Keratinocyte (primary cell): ENCODE results near the gene RFX3. TPM values are rescaled to one million over a fixed set of nuclear protein-coding genes. Genes with fewer than 3 reads are reported as not detected.

Source experiments
- DNase-seq: peaks from one replicate; pipeline ENCODE4 v3.0.0-alpha.2; 2011; ENCODE audit warnings: low read depth, missing footprints, low spot score
- FAIRE-seq: peaks from 2 replicates; lab custom pipeline; 2011; peaks lifted over from hg19 to GRCh38; lab: Jason Lieb, UNC
- H2AFZ ChIP-seq: 2 replicates; pipeline ENCODE4 v1.6.0; 2012; ENCODE audit warnings: low read length, control low read depth, inconsistent platforms; ENCODE audit not compliant: control insufficient read depth
- H3K27ac ChIP-seq: 2 replicates; pipeline ENCODE4 v1.5.1; 2011; ENCODE audit warnings: low read length; ENCODE audit not compliant: control insufficient read depth, insufficient read depth
- H3K27me3 ChIP-seq: 3 replicates; pipeline ENCODE4 v1.6.0; 2011; ENCODE audit warnings: low read length; ENCODE audit not compliant: control insufficient read depth, insufficient read depth; ENCODE audit errors: extremely low read depth
- H3K36me3 ChIP-seq, 2 experiments: 2 replicates in 1 of 2; 3 replicates in 1 of 2; pipeline ENCODE4 v1.5.1; 2011; ENCODE audit warnings: low read length in 2 of 2, mild to moderate bottlenecking in 1 of 2; ENCODE audit not compliant: control insufficient read depth in 2 of 2, insufficient read depth in 2 of 2; ENCODE audit errors: extremely low read depth in 1 of 2
- H3K4me1 ChIP-seq: 3 replicates; pipeline ENCODE4 v1.5.1; 2011; ENCODE audit warnings: low read length; ENCODE audit not compliant: control insufficient read depth, insufficient read depth; ENCODE audit errors: extremely low read depth
- H3K4me2 ChIP-seq: 3 replicates; pipeline ENCODE4 v1.6.0; 2011; ENCODE audit warnings: low read depth, low read length; ENCODE audit not compliant: control insufficient read depth, insufficient read depth; ENCODE audit errors: extremely low read depth
- H3K4me3 ChIP-seq, 3 experiments: fragments of 200-600 bp in 1 of 3; sonication (generic) in 1 of 3; 2 replicates in 2 of 3; 3 replicates in 1 of 3; pipeline ENCODE4 v1.5.1; 2011 to 2016; ENCODE audit warnings: low read length in 3 of 3, mild to moderate bottlenecking in 3 of 3, control low read depth in 2 of 3, inconsistent platforms in 1 of 3, low read depth in 1 of 3, mixed read lengths in 1 of 3, mixed run types in 1 of 3, moderate library complexity in 1 of 3; ENCODE audit not compliant: control insufficient read depth in 2 of 3, insufficient read depth in 2 of 3; ENCODE audit errors: extremely low read depth in 1 of 3
- H3K79me2 ChIP-seq: 2 replicates; pipeline ENCODE4 v1.6.0; 2012; ENCODE audit warnings: low read length; ENCODE audit not compliant: control insufficient read depth, insufficient read depth
- H3K9ac ChIP-seq: 3 replicates; pipeline ENCODE4 v1.6.0; 2011; ENCODE audit warnings: low read length; ENCODE audit not compliant: control insufficient read depth, insufficient read depth; ENCODE audit errors: extremely low read depth
- H3K9me1 ChIP-seq: 3 replicates; pipeline ENCODE4 v1.6.0; 2011; ENCODE audit warnings: low read length; ENCODE audit not compliant: control insufficient read depth, insufficient read depth; ENCODE audit errors: extremely low read depth
- H3K9me3 ChIP-seq: 2 replicates; pipeline ENCODE4 v1.5.1; 2012; ENCODE audit warnings: low read depth, low read length; ENCODE audit not compliant: control insufficient read depth
- H4K20me1 ChIP-seq: 3 replicates; pipeline ENCODE4 v1.6.0; 2011; ENCODE audit warnings: low read length; ENCODE audit not compliant: control insufficient read depth, insufficient read depth; ENCODE audit errors: extremely low read depth
- EZH2 ChIP-seq: IDR thresholded peaks from one replicate; pipeline ENCODE4 v1.6.1; 2012; ENCODE audit warnings: inconsistent platforms, mild to moderate bottlenecking, low read length, moderate library complexity
- dilution Hi-C: fragments of 300-500 bp; cut with MboI; formaldehyde crosslinking; loops from one replicate; pipeline ENCODE4 v1.7.0; 2020; ENCODE audit warnings: low sequenced_read_pairs; ENCODE audit not compliant: extremely low pct_ligation_motif_present
- polyA plus RNA-seq, 5 experiments: library from polyadenylated mRNA; depleted of rRNA in 3 of 5; stranded (reverse) in 3 of 5; stranded (forward) in 1 of 5; unstranded in 1 of 5; fragments of >200 nt; gene quantifications; 1 replicate in 1 of 5; 2 replicates in 3 of 5; 3 replicates in 1 of 5; pipeline versions ENCODE4 v1.2.1 to v1.2.3, GENCODE V29; 2011 to 2012; ENCODE audit warnings: missing spikeins in 2 of 5, low read depth in 1 of 5, low replicate concordance in 1 of 5
- TF ChIP-seq, protein P1 (sequence below), 3 experiments: IDR thresholded peaks in 1 of 3; conservative IDR thresholded peaks in 1 of 3; optimal IDR thresholded peaks in 1 of 3; 2 replicates in 2 of 3; 3 replicates in 1 of 3; pipeline versions ENCODE3 to v1.5.1; 2011; ENCODE audit warnings: low read length in 3 of 3, mild to moderate bottlenecking in 3 of 3, moderate library complexity in 2 of 3, control low read depth in 1 of 3, inconsistent platforms in 1 of 3; ENCODE audit not compliant: insufficient read depth in 2 of 3; ENCODE audit errors: extremely low read depth in 1 of 3

Gene RFX3
- polyA plus RNA-seq, 1 donor (not counting 4 experiments of a cell fraction or from before 2014, with no cell fraction given), result 1.8 TPM

DNA sequence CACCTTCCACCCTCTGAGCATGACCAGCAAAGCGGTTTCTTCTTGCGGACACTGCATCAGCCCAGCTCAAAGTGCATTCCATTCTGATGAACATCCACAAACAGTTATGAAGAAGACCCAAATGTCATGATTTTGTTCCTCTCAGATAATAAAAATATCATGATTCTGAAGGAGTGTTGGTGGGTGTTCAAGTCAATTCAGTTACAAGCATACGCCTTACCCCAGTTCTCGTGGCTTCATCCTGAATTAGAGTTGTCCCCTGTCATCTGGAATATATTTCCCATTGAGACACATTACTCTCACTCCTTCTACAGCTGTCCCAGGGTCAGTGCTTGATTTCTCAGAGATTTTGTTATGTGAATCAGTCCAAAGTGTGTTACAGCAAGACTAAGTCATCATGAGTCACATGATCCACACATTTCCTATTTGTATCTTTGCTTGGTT, 325.4 kb downstream of the RFX3 start:
- H3K27ac ChIP-seq, result no peak overlapping the region
- H4K20me1 ChIP-seq, result no peaks in the 10 kb centered on the region
- no peak overlapping the region for H3K9ac ChIP-seq
- TF ChIP-seq EZH2, result no peak
- TF ChIP-seq, protein P1, sequence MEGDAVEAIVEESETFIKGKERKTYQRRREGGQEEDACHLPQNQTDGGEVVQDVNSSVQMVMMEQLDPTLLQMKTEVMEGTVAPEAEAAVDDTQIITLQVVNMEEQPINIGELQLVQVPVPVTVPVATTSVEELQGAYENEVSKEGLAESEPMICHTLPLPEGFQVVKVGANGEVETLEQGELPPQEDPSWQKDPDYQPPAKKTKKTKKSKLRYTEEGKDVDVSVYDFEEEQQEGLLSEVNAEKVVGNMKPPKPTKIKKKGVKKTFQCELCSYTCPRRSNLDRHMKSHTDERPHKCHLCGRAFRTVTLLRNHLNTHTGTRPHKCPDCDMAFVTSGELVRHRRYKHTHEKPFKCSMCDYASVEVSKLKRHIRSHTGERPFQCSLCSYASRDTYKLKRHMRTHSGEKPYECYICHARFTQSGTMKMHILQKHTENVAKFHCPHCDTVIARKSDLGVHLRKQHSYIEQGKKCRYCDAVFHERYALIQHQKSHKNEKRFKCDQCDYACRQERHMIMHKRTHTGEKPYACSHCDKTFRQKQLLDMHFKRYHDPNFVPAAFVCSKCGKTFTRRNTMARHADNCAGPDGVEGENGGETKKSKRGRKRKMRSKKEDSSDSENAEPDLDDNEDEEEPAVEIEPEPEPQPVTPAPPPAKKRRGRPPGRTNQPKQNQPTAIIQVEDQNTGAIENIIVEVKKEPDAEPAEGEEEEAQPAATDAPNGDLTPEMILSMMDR (optimal IDR thresholded peaks at IDR 0.05 in 1 of 3, IDR thresholded peaks at IDR 0.05 in 1 of 3, conservative IDR thresholded peaks at IDR 0.05 in 1 of 3; ENCODE audit: extremely low read depth in 1 of 3, insufficient read depth in 2 of 3, low read length in 3 of 3), result no peak
- no peaks in the 10 kb centered on the region for H3K79me2 ChIP-seq
- H3K9me3 ChIP-seq, result no peaks in the 10 kb centered on the region
- DNase-seq (no peak), FAIRE-seq (no peak)
- no peak overlapping the region for H3K4me3 ChIP-seq
- dilution Hi-C loops, result no loop called here
- H3K27me3 ChIP-seq, result no peaks in the 10 kb centered on the region
- H3K4me1 ChIP-seq, result no peaks in the 10 kb centered on the region
- no peaks in the 10 kb centered on the region for H3K9me1 ChIP-seq
- H3K4me2 ChIP-seq, result no peak overlapping the region
- no peak overlapping the region for H2AFZ ChIP-seq
- H3K36me3 ChIP-seq, result no peaks in the 10 kb centered on the region

DNA sequence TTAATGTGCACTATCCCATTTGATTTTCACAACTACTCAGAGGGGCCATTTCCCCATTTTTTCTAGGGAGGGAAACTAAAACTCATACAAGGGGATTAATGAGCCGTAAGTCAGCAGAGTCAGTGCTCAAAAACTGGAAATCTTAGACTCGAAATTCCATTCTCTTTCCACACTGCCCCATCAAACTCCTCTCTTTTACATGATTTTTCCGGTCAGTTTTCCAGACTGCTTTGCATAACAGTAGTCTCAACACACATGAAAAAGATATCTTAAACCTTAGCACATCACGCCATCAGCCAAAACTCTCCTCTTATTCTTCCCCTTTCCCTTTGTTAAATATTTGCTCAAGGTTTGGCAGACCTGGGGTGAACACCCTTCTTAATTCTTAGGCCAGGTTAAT, 332.0 kb downstream of the RFX3 start:
- no peak overlapping the region for H3K27ac ChIP-seq
- no peaks in the 10 kb centered on the region for H3K9me1 ChIP-seq
- H3K4me1 ChIP-seq, result no peaks in the 10 kb centered on the region
- DNase-seq (no peak), FAIRE-seq (no peak)
- no peaks in the 10 kb centered on the region for H3K79me2 ChIP-seq
- H3K4me3 ChIP-seq, result no peak overlapping the region
- H4K20me1 ChIP-seq, result no peaks in the 10 kb centered on the region
- dilution Hi-C loops, result loop anchor here (25.0 kb wide), 1 partner anchor 306 kb away; no protein-coding TSS in a partner anchor
- H3K27me3 ChIP-seq, result no peaks in the 10 kb centered on the region
- no peaks in the 10 kb centered on the region for H3K36me3 ChIP-seq
- H3K4me2 ChIP-seq, result no peak overlapping the region
- no peak overlapping the region for H2AFZ ChIP-seq
- no peak for TF ChIP-seq EZH2
- TF ChIP-seq, protein P1 (optimal IDR thresholded peaks at IDR 0.05 in 1 of 3, IDR thresholded peaks at IDR 0.05 in 1 of 3, conservative IDR thresholded peaks at IDR 0.05 in 1 of 3; ENCODE audit: extremely low read depth in 1 of 3, insufficient read depth in 2 of 3, low read length in 3 of 3), result no peak
- no peak overlapping the region for H3K9ac ChIP-seq
- no peaks in the 10 kb centered on the region for H3K9me3 ChIP-seq
